ENCODE data around the gene VAV2. TPM values are rescaled to one million over a fixed set of nuclear protein-coding genes. Genes with fewer than 3 reads are reported as not detected.

Gene VAV2
- polyA plus RNA-seq, 1 of the 3 experiments (the other 2 are of a cell fraction) = 14.9 TPM

GRCh38 chr9:133868203-133868602 lies 123.9 kb downstream of the VAV2 start:
- no peak for DNase-seq
- POLR2A ChIA-PET = no interaction called here
- no peak overlapping the region for H2AFZ ChIP-seq (ENCODE audit: low read depth)
- no peak overlapping the region for H3K4me2 ChIP-seq
- no peaks in the 10 kb centered on the region for H3K36me3 ChIP-seq (replicated peaks in 1 of 2; ENCODE audit: control insufficient read depth in 1 of 2, insufficient read depth in 2 of 2, low read length in 1 of 2)
- H4K20me1 ChIP-seq (ENCODE audit: insufficient read depth) = peaks cover 18% of the 10 kb centered on the region; the same call in 1 of the 2 replicates
- H3K9ac ChIP-seq = no peak overlapping the region
- no peak overlapping the region for H3K4me3 ChIP-seq (ENCODE audit: low read depth in 2 of 2, low read length in 1 of 2)
- no peaks in the 10 kb centered on the region for H3K9me3 ChIP-seq
- H3K27ac ChIP-seq (ENCODE audit: low read depth in 2 of 2, low read length in 1 of 2) = peak overlapping the region in 1 of 2 experiments; percentile 98; a peak in 2 of 4 replicates
- H3F3A ChIP-seq (replicated peaks; ENCODE audit: insufficient read depth) = peaks cover 7% of the 10 kb centered on the region
- peaks cover 13 to 72% of the 10 kb centered on the region in 2 experiments for H3K4me1 ChIP-seq (ENCODE audit: control insufficient read depth in 1 of 2, insufficient read depth in 2 of 2, low read depth in 1 of 2, low read length in 1 of 2)
- no peak for TF ChIP-seq EZH2phosphoT487 (IDR thresholded peaks at IDR 0.05; ENCODE audit: borderline replicate concordance, low read depth)
- no peaks in the 10 kb centered on the region for H3K9me2 ChIP-seq
- peaks cover 96% of the 10 kb centered on the region for H3K79me2 ChIP-seq (ENCODE audit: insufficient read depth)
- 96% methylated on average over 18 of the region's 18 CpGs for WGBS (ENCODE audit: low lambda C conversion rate)
- H3K27me3 ChIP-seq (ENCODE audit: insufficient read depth) = no peaks in the 10 kb centered on the region
- CTCF ChIA-PET = interaction anchor here (0.7 to 4.2 kb wide), 4 partner anchors 9 to 126 kb away, joined by 3 to 24 read pairs (median 6); no protein-coding TSS in a partner anchor

- Histone ChIP-seq H3K4me1 (ENCODE audit: control insufficient read depth in 1 of 2, insufficient read depth in 2 of 2, low read depth in 1 of 2, low read length in 1 of 2) (peaks cover 6 to 61% of the 10 kb centered on the region in 2 experiments; a peak in 3 of 4 replicates), H3K4me3 (ENCODE audit: low read depth in 2 of 2, low read length in 1 of 2) (no peak overlapping the region), H3K9ac (no peak overlapping the region), H3K27ac (ENCODE audit: low read depth in 2 of 2, low read length in 1 of 2) (peak overlapping the region in 1 of 2 experiments; percentile 23; a peak in 1 of 4 replicates), H3K9me3 (no peaks in the 10 kb centered on the region), H3F3A (replicated peaks; ENCODE audit: insufficient read depth) (no peaks in the 10 kb centered on the region), H3K27me3 (ENCODE audit: insufficient read depth) (no peaks in the 10 kb centered on the region), H3K36me3 (replicated peaks in 1 of 2; ENCODE audit: control insufficient read depth in 1 of 2, insufficient read depth in 2 of 2, low read length in 1 of 2) (no peaks in the 10 kb centered on the region), H3K79me2 (ENCODE audit: insufficient read depth) (peaks cover 97% of the 10 kb centered on the region), H3K4me2 (no peak overlapping the region), H4K20me1 (ENCODE audit: insufficient read depth) (peaks cover 25% of the 10 kb centered on the region), H3K9me2 (no peaks in the 10 kb centered on the region), H2AFZ (ENCODE audit: low read depth) (no peak overlapping the region)
- TF ChIP-seq CTCF (IDR thresholded peaks at IDR 0.05) (no peak), FOSL2 (IDR thresholded peaks at IDR 0.05; ENCODE audit: borderline replicate concordance, low read depth) (no peak), SIN3A (IDR thresholded peaks at IDR 0.05; ENCODE audit: borderline replicate concordance, low read depth, low read length) (no peak), ZBTB33 (IDR thresholded peaks at IDR 0.05; ENCODE audit: borderline replicate concordance, low read depth) (no peak), ELF1 (IDR thresholded peaks at IDR 0.05) (no peak), CHD2 (IDR thresholded peaks at IDR 0.05; ENCODE audit: low read length, partially characterized antibody) (no peak), RXRA (IDR thresholded peaks at IDR 0.05; ENCODE audit: borderline replicate concordance, low read depth) (no peak)
- 92% methylated on average over 15 of the region's 17 CpGs for WGBS (ENCODE audit: low lambda C conversion rate)
- DNase-seq = no peak
- ChIA-PET POLR2A (no interaction called here), CTCF (interaction anchor here (4.2 kb wide), 1 partner anchor 128 kb away, joined by 24 read pairs; no protein-coding TSS in a partner anchor)
Measured at GRCh38 chr9:133866946-133867345, 125.2 kb downstream of the VAV2 start.

Measured in SK-N-SH (cell line).